ENCODE data around the gene ATP4A.

The ATP4A gene

DNA sequence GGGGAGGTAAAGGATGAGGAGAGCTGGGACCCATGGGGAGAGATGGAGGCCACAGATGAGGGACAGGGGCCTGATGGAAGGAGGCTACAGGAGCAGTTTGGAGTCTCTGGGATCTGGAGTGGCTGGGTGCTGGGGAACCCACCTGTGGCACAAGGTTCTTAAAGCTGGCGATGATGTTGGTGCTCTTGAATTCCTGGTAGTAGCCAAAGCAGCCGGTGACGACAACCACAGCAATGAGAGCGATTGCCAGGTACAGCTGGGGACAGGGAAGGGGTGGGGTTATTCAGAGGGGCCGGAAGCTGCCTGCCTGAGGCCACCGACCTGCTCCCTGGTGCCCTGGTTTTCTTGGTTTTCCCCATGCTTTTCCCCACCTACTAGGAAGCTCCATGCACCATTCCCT is 2.8 kb downstream of the ATP4A start:
- TF ChIP-seq TEAD4 (IDR thresholded peaks at IDR 0.05) (no peak), NFIC (IDR thresholded peaks at IDR 0.05) (no peak), CEBPB (IDR thresholded peaks at IDR 0.05) (no peak), ZBTB7A (IDR thresholded peaks at IDR 0.05; ENCODE audit: low read depth) (no peak), FOXM1 (IDR thresholded peaks at IDR 0.05; ENCODE audit: borderline replicate concordance, low read depth) (no peak), RAD21 (IDR thresholded peaks at IDR 0.05; ENCODE audit: low read depth) (no peak), CREB1 (IDR thresholded peaks at IDR 0.05; ENCODE audit: low read depth) (no peak), TAF1 (IDR thresholded peaks at IDR 0.05; ENCODE audit: low read depth) (no peak), EP300 (IDR thresholded peaks at IDR 0.05; ENCODE audit: borderline replicate concordance) (no peak), YY1 (IDR thresholded peaks at IDR 0.05; ENCODE audit: low read depth) (no peak), TCF12 (IDR thresholded peaks at IDR 0.05; ENCODE audit: low read depth) (no peak), EGR1 (IDR thresholded peaks at IDR 0.05) (no peak)
- TF ChIP-seq, protein P1, sequence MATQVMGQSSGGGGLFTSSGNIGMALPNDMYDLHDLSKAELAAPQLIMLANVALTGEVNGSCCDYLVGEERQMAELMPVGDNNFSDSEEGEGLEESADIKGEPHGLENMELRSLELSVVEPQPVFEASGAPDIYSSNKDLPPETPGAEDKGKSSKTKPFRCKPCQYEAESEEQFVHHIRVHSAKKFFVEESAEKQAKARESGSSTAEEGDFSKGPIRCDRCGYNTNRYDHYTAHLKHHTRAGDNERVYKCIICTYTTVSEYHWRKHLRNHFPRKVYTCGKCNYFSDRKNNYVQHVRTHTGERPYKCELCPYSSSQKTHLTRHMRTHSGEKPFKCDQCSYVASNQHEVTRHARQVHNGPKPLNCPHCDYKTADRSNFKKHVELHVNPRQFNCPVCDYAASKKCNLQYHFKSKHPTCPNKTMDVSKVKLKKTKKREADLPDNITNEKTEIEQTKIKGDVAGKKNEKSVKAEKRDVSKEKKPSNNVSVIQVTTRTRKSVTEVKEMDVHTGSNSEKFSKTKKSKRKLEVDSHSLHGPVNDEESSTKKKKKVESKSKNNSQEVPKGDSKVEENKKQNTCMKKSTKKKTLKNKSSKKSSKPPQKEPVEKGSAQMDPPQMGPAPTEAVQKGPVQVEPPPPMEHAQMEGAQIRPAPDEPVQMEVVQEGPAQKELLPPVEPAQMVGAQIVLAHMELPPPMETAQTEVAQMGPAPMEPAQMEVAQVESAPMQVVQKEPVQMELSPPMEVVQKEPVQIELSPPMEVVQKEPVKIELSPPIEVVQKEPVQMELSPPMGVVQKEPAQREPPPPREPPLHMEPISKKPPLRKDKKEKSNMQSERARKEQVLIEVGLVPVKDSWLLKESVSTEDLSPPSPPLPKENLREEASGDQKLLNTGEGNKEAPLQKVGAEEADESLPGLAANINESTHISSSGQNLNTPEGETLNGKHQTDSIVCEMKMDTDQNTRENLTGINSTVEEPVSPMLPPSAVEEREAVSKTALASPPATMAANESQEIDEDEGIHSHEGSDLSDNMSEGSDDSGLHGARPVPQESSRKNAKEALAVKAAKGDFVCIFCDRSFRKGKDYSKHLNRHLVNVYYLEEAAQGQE (IDR thresholded peaks at IDR 0.05; ENCODE audit: low read depth) = no peak
- TF ChIP-seq, protein P2, sequence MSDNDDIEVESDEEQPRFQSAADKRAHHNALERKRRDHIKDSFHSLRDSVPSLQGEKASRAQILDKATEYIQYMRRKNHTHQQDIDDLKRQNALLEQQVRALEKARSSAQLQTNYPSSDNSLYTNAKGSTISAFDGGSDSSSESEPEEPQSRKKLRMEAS (IDR thresholded peaks at IDR 0.05) = no peak
- TF ChIP-seq, protein P3, sequence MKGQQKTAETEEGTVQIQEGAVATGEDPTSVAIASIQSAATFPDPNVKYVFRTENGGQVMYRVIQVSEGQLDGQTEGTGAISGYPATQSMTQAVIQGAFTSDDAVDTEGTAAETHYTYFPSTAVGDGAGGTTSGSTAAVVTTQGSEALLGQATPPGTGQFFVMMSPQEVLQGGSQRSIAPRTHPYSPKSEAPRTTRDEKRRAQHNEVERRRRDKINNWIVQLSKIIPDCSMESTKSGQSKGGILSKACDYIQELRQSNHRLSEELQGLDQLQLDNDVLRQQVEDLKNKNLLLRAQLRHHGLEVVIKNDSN (IDR thresholded peaks at IDR 0.05) = no peak

DNA sequence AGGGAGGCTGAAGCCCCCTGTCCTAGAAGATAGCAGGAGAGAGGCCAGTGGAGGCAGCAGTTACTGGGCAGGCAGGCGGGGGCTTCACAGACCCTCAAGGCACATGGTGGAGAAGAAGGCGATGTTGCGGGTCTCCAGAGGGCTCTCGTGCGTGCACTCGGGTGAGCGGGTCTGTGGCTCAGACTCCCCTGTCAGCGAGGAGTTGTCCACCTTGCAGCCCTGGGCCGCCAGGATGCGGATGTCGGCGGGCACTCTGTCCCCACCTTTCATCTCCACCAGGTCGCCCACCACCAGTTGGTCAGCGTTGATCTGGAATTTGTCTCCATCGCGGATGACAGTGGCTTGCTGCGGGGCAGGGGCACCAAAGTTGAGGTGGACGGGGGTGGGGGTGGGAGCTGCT is 3.2 kb downstream of the ATP4A start:
- no peak for TF ChIP-seq TAF1 (IDR thresholded peaks at IDR 0.05; ENCODE audit: low read depth)
- TF ChIP-seq, protein P3 (IDR thresholded peaks at IDR 0.05) = no peak
- TF ChIP-seq EP300 (IDR thresholded peaks at IDR 0.05; ENCODE audit: borderline replicate concordance) = no peak
- TF ChIP-seq CREB1 (IDR thresholded peaks at IDR 0.05; ENCODE audit: low read depth) = no peak
- no peak for TF ChIP-seq FOXM1 (IDR thresholded peaks at IDR 0.05; ENCODE audit: borderline replicate concordance, low read depth)
- TF ChIP-seq EGR1 (IDR thresholded peaks at IDR 0.05) = no peak
- TF ChIP-seq, protein P2 (IDR thresholded peaks at IDR 0.05) = no peak
- TF ChIP-seq TEAD4 (IDR thresholded peaks at IDR 0.05) = no peak
- no peak for TF ChIP-seq RAD21 (IDR thresholded peaks at IDR 0.05; ENCODE audit: low read depth)
- TF ChIP-seq NFIC (IDR thresholded peaks at IDR 0.05) = no peak
- TF ChIP-seq CEBPB (IDR thresholded peaks at IDR 0.05) = no peak
- no peak for TF ChIP-seq YY1 (IDR thresholded peaks at IDR 0.05; ENCODE audit: low read depth)
- TF ChIP-seq ZBTB7A (IDR thresholded peaks at IDR 0.05; ENCODE audit: low read depth) = no peak
- TF ChIP-seq, protein P1 (IDR thresholded peaks at IDR 0.05; ENCODE audit: low read depth) = no peak
- TF ChIP-seq TCF12 (IDR thresholded peaks at IDR 0.05; ENCODE audit: low read depth) = no peak

DNA sequence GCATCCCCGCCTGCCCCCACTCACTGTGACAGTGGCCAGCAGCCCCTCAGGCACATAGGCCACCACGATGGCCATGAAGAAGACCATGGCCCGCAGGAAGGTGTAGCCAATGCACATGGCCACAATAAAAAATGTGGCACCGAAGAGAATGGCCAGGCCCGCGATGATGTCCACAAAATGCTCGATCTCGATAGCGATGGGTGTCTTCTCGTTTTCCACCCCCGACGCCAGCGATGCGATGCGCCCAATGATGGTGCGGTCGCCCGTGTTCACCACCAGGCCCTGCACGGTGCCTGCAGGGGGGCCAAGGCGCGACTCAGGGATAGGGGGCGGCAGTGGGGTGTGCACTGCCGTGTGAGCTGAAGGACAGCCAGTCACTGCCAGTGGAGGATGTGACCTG is 3.7 kb downstream of the ATP4A start:
- TF ChIP-seq RAD21 (IDR thresholded peaks at IDR 0.05; ENCODE audit: low read depth) (no peak), NFIC (IDR thresholded peaks at IDR 0.05) (no peak), EP300 (IDR thresholded peaks at IDR 0.05; ENCODE audit: borderline replicate concordance) (no peak), TAF1 (IDR thresholded peaks at IDR 0.05; ENCODE audit: low read depth) (no peak), FOXM1 (IDR thresholded peaks at IDR 0.05; ENCODE audit: borderline replicate concordance, low read depth) (no peak), ZBTB7A (IDR thresholded peaks at IDR 0.05; ENCODE audit: low read depth) (no peak), EGR1 (IDR thresholded peaks at IDR 0.05) (no peak), CEBPB (IDR thresholded peaks at IDR 0.05) (no peak), TEAD4 (IDR thresholded peaks at IDR 0.05) (no peak), TCF12 (IDR thresholded peaks at IDR 0.05; ENCODE audit: low read depth) (no peak), YY1 (IDR thresholded peaks at IDR 0.05; ENCODE audit: low read depth) (no peak), CREB1 (IDR thresholded peaks at IDR 0.05; ENCODE audit: low read depth) (no peak)
- TF ChIP-seq, protein P3 (IDR thresholded peaks at IDR 0.05) = no peak
- TF ChIP-seq, protein P1 (IDR thresholded peaks at IDR 0.05; ENCODE audit: low read depth) = no peak
- TF ChIP-seq, protein P2 (IDR thresholded peaks at IDR 0.05) = no peak

Data from Ishikawa (cell line).